NCI-H446 (cell line): Measurements from ENCODE around the gene MACROD1.

Experiments used
- DNase-seq, 2 experiments: peaks; one replicate each; lab custom pipeline; 2025; lab: John Stamatoyannopoulos, UW

MACROD1 gene

GRCh38 chr11:64090806-64091516 lies 75.0 kb downstream of the MACROD1 start:
- no peak for DNase-seq

- no peak for DNase-seq
Measured at GRCh38 chr11:64089915-64090805, 75.8 kb downstream of the MACROD1 start.

GRCh38 chr11:64089493-64089892 lies 76.4 kb downstream of the MACROD1 start:
- no peak for DNase-seq

GRCh38 chr11:64089027-64089360 lies 76.9 kb downstream of the MACROD1 start:
- no peak for DNase-seq

- DNase-seq = no peak
Measured at GRCh38 chr11:64088162-64089026, 77.5 kb downstream of the MACROD1 start.

GRCh38 chr11:64086258-64087123 lies 79.4 kb downstream of the MACROD1 start:
- no peak for DNase-seq

GRCh38 chr11:64085906-64086257 lies 80.0 kb downstream of the MACROD1 start:
- no peak for DNase-seq

GRCh38 chr11:64084951-64085710 lies 80.8 kb downstream of the MACROD1 start:
- DNase-seq = no peak

GRCh38 chr11:64084146-64084950 lies 81.6 kb downstream of the MACROD1 start:
- no peak for DNase-seq

GRCh38 chr11:64083398-64084080 lies 82.4 kb downstream of the MACROD1 start:
- no peak for DNase-seq

- DNase-seq = peak in 1 of 2 experiments; percentile 43
Measured at GRCh38 chr11:64081745-64082442, 84.0 kb downstream of the MACROD1 start.

- no peak for DNase-seq
Measured at GRCh38 chr11:64080390-64080789, 85.5 kb downstream of the MACROD1 start.

GRCh38 chr11:64078905-64079304 lies 87.0 kb downstream of the MACROD1 start:
- DNase-seq = no peak

- DNase-seq = no peak
Measured at GRCh38 chr11:64078284-64078683, 87.6 kb downstream of the MACROD1 start.

- no peak for DNase-seq
Measured at GRCh38 chr11:64077607-64078006, 88.3 kb downstream of the MACROD1 start.

GRCh38 chr11:64076758-64077157 lies 89.2 kb downstream of the MACROD1 start:
- no peak for DNase-seq

GRCh38 chr11:64074239-64074638 lies 91.7 kb downstream of the MACROD1 start:
- no peak for DNase-seq

- no peak for DNase-seq
Measured at GRCh38 chr11:64073542-64073941, 92.4 kb downstream of the MACROD1 start.

- DNase-seq = no peak
Measured at GRCh38 chr11:64072871-64073270, 93.0 kb downstream of the MACROD1 start.
